Activated CD8-positive, alpha-beta memory T cell treated with anti-CD3 and anti-CD28 coated beads, Interleukin-2, amount 50 U/mL, for 1 hour (primary cell): ENCODE measurements around the gene IRF7.

Experiments used
- DNase-seq: peaks from one replicate; pipeline ENCODE4 v3.0.0-alpha.2; 2020; ENCODE audit errors: extremely low read depth

Gene IRF7

GRCh38 chr11:563812-564578 is 51.8 kb downstream of the IRF7 start:
- DNase-seq = no peak

GRCh38 chr11:563066-563811 is 52.5 kb downstream of the IRF7 start:
- DNase-seq = no peak
